IMR-90 (cell line): ENCODE data around the gene RPTOR. TPM values are rescaled to one million over a fixed set of nuclear protein-coding genes. Genes with fewer than 3 reads are reported as not detected.

Source experiments
- ATAC-seq: fragments of 200-7000 bp; cut with Tn5 transposase; 2 replicates; pipeline ENCODE4 v1.9.1; 2020; ENCODE audit warnings: low read depth, mild to moderate bottlenecking, moderate library complexity
- BruUV-seq: library from RNA; stranded (reverse); fragments of 400-500 nt; replicated peaks from 2 replicates; lab custom pipeline; 2021; lab: Mats Ljungman, UMichigan
- CTCF ChIA-PET: fragments of 300-600 bp; formaldehyde crosslinking; extraction: SDS; loops from one replicate; lab custom pipeline; 2021; ENCODE audit warnings: antibody characterized with exemption; lab: Yijun Ruan, JAX
- POLR2A ChIA-PET: fragments of 300-600 bp; sonication (Branson Sonifier 250); formaldehyde crosslinking; loops from one replicate; lab custom pipeline; 2022; ENCODE audit warnings: antibody characterized with exemption; ENCODE audit not compliant: unreplicated experiment; lab: Charles Lee
- DNase-seq: peaks from one replicate; pipeline ENCODE4 v3.0.0; 2013
- H2AFZ ChIP-seq: replicated peaks from 2 replicates; pipeline ENCODE3; 2013; ENCODE audit warnings: low read length, mild to moderate bottlenecking; ENCODE audit not compliant: poor library complexity
- H2AK5ac ChIP-seq: 2 replicates; pipeline ENCODE4 v1.6.1; 2013; ENCODE audit warnings: low read depth, low read length, inconsistent platforms
- H2AK9ac ChIP-seq: replicated peaks from 2 replicates; pipeline ENCODE3; 2013; ENCODE audit warnings: mild to moderate bottlenecking, low read depth, low read length, moderate library complexity; ENCODE audit not compliant: poor library complexity
- H2BK120ac ChIP-seq: 2 replicates; pipeline ENCODE4 v1.6.1; 2013; ENCODE audit warnings: low read depth, low read length, inconsistent platforms
- H2BK15ac ChIP-seq: 3 replicates; pipeline ENCODE4 v1.6.1; 2013; ENCODE audit warnings: low read depth, low read length, inconsistent platforms
- H2BK20ac ChIP-seq: 2 replicates; pipeline ENCODE4 v1.6.1; 2013; ENCODE audit warnings: low read depth, mild to moderate bottlenecking, inconsistent platforms, low read length, moderate library complexity
- H2BK5ac ChIP-seq: 2 replicates; pipeline ENCODE4 v1.6.1; 2013; ENCODE audit warnings: mild to moderate bottlenecking, low read depth, low read length, inconsistent platforms; ENCODE audit not compliant: poor library complexity, severe bottlenecking
- H3K14ac ChIP-seq: replicated peaks from 2 replicates; pipeline ENCODE4 v1.6.1; 2013; ENCODE audit warnings: low read depth, low read length, inconsistent platforms
- H3K18ac ChIP-seq: 2 replicates; pipeline ENCODE4 v1.6.1; 2013; ENCODE audit warnings: low read depth, low read length, control low read depth
- H3K23ac ChIP-seq: 2 replicates; pipeline ENCODE4 v1.6.1; 2013; ENCODE audit warnings: low read depth, low read length, inconsistent platforms
- H3K27ac ChIP-seq: 2 replicates; pipeline ENCODE4 v1.5.1; 2013; ENCODE audit warnings: mild to moderate bottlenecking, control low read depth, low read length; ENCODE audit not compliant: insufficient read depth
- H3K27me3 ChIP-seq: 2 replicates; pipeline ENCODE4 v1.6.1; 2013; ENCODE audit warnings: low read length; ENCODE audit not compliant: control insufficient read depth, insufficient read depth
- H3K36me3 ChIP-seq: 2 replicates; pipeline ENCODE4 v1.6.1; 2013; ENCODE audit warnings: low read length, mixed read lengths; ENCODE audit not compliant: control insufficient read depth, insufficient read depth
- H3K4ac ChIP-seq: 2 replicates; pipeline ENCODE4 v1.6.1; 2013; ENCODE audit warnings: low read depth, low read length, inconsistent platforms
- H3K4me1 ChIP-seq: 2 replicates; pipeline ENCODE4 v1.6.1; 2013; ENCODE audit warnings: low read length, mixed read lengths; ENCODE audit not compliant: control insufficient read depth, insufficient read depth
- H3K4me2 ChIP-seq: 2 replicates; pipeline ENCODE4 v1.6.1; 2013; ENCODE audit warnings: low read depth, mild to moderate bottlenecking, control low read depth, low read length, moderate library complexity
- H3K4me3 ChIP-seq: 2 replicates; pipeline ENCODE4 v1.5.1; 2013; ENCODE audit warnings: low read depth, mild to moderate bottlenecking, control low read depth, low read length, moderate library complexity; ENCODE audit not compliant: insufficient read depth
- H3K56ac ChIP-seq: 2 replicates; pipeline ENCODE4 v1.6.1; 2013; ENCODE audit warnings: low read length, inconsistent platforms; ENCODE audit not compliant: insufficient read depth; ENCODE audit errors: extremely low read depth
- H3K79me1 ChIP-seq, 2 experiments: 2 replicates each; pipeline ENCODE4 v1.6.1; 2013; ENCODE audit warnings: low read length in 2 of 2, inconsistent platforms in 1 of 2, low read depth in 1 of 2
- H3K9ac ChIP-seq: 2 replicates; pipeline ENCODE4 v1.6.1; 2013; ENCODE audit warnings: low read depth, low read length, control low read depth
- H3K9me1 ChIP-seq: 2 replicates; pipeline ENCODE4 v1.6.1; 2013; ENCODE audit warnings: low read length, inconsistent platforms; ENCODE audit not compliant: insufficient read depth
- H3K9me3 ChIP-seq: 2 replicates; pipeline ENCODE4 v1.6.1; 2013; ENCODE audit warnings: low read length; ENCODE audit not compliant: control insufficient read depth, insufficient read depth
- H4K20me1 ChIP-seq: 2 replicates; pipeline ENCODE4 v1.6.1; 2013; ENCODE audit warnings: low read length, inconsistent platforms; ENCODE audit not compliant: insufficient read depth
- H4K5ac ChIP-seq: 2 replicates; pipeline ENCODE4 v1.6.1; 2013; ENCODE audit warnings: mild to moderate bottlenecking, low read depth, low read length, control low read depth
- H4K8ac ChIP-seq, 2 experiments: 2 replicates each; pipeline ENCODE4 v1.6.1; 2013; ENCODE audit warnings: low read depth in 2 of 2, low read length in 2 of 2, control low read depth in 1 of 2, inconsistent platforms in 1 of 2
- H4K91ac ChIP-seq: 2 replicates; pipeline ENCODE4 v1.6.1; 2013; ENCODE audit warnings: low read depth, low read length, inconsistent platforms; ENCODE audit not compliant: insufficient read depth
- CEBPB ChIP-seq: IDR thresholded peaks from 2 replicates; pipeline ENCODE4 v1.6.1; 2012; ENCODE audit warnings: low read depth, low read length, improper control_type of control experiment
- ELK1 ChIP-seq: fragments of 150-350 bp; IDR thresholded peaks from 2 replicates; pipeline ENCODE4 v1.6.1; 2016; ENCODE audit warnings: low read depth, mild to moderate bottlenecking, low read length, moderate library complexity, borderline replicate concordance
- MAFK ChIP-seq: IDR thresholded peaks from 2 replicates; pipeline ENCODE4 v1.6.1; 2012; ENCODE audit warnings: low read depth, low read length, improper control_type of control experiment
- MXI1 ChIP-seq: IDR thresholded peaks from 2 replicates; pipeline ENCODE4 v1.6.1; 2012; ENCODE audit warnings: low read depth, mild to moderate bottlenecking, low read length, moderate library complexity, borderline replicate concordance
- RCOR1 ChIP-seq: IDR thresholded peaks from 2 replicates; pipeline ENCODE4 v1.6.1; 2012; ENCODE audit warnings: mild to moderate bottlenecking, low read length, improper control_type of control experiment; ENCODE audit not compliant: insufficient replicate concordance
- SMC3 ChIP-seq: fragments of 150-350 bp; IDR thresholded peaks from 2 replicates; pipeline ENCODE4 v1.6.1; 2016; ENCODE audit warnings: low read depth, mild to moderate bottlenecking, antibody characterized with exemption, low read length, moderate library complexity
- WGBS, 2 experiments: methylation state at CpG; one replicate each; pipeline versions ENCODE4 v1.1.5 to v1.1.7; 2013; ENCODE audit warnings: missing lambda C conversion rate in 2 of 2; ENCODE audit not compliant: insufficient read length in 1 of 2; ENCODE audit errors: extremely low coverage in 2 of 2; 5-methylcytosine and 5-hydroxymethylcytosine counted together
- dilution Hi-C: fragments of 300-500 bp; cut with HindIII; formaldehyde crosslinking; loops from one replicate; pipeline ENCODE4 v1.14.3; 2018; ENCODE audit warnings: low sequenced_read_pairs; ENCODE audit not compliant: unreplicated experiment
- in situ Hi-C: fragments of 300-500 bp; cut with MboI; formaldehyde crosslinking; loops from 3 replicates; pipeline ENCODE4 v1.14.3; 2019; ENCODE audit warnings: low sequenced_read_pairs, inconsistent platforms, mixed read lengths
- intact Hi-C: fragments of 100-400 bp; cut with micrococcal nuclease; formaldehyde crosslinking; loops from 2 replicates; pipeline ENCODE4 v1.10.0; 2022
- polyA plus RNA-seq, 3 experiments: library from polyadenylated mRNA; depleted of rRNA; stranded (reverse); fragments of >200 nt; gene quantifications; 2 replicates each; pipeline ENCODE4 v1.2.3, GENCODE V29; 2012; ENCODE audit warnings: low replicate concordance in 1 of 3
- total RNA-seq: library from RNA; depleted of rRNA; stranded (reverse); fragments of >200 nt; gene quantifications from 2 replicates; pipeline ENCODE4 v1.2.3, GENCODE V29; 2012
- TF ChIP-seq, protein P1 (sequence below): fragments of 150-350 bp; IDR thresholded peaks from 2 replicates; pipeline ENCODE4 v1.6.1; 2017; ENCODE audit warnings: mild to moderate bottlenecking, antibody characterized with exemption, low read length, low read depth

Gene RPTOR
- total and polyA plus RNA-seq, 2 of the 4 experiments (the other 2 are of a cell fraction): 10.8 to 14.7 TPM

- Histone ChIP-seq H2AFZ (peak overlapping the region; percentile 73), H3K4me1 (peaks cover 14% of the 10 kb centered on the region), H4K5ac (no peak overlapping the region), H3K14ac (peak overlapping the region; percentile 61; the same call in 1 of the 2 replicates), H3K18ac (peak overlapping the region; percentile 7; the same call in 1 of the 2 replicates), H2BK15ac (peak overlapping the region; percentile 24; the same call in 1 of the 3 replicates), H2AK5ac (peak overlapping the region; percentile 45; the same call in 1 of the 2 replicates), H3K4me3 (no peak overlapping the region), H3K56ac (no peak overlapping the region), H3K27ac (peak overlapping the region; percentile 47), H3K36me3 (no peaks in the 10 kb centered on the region), H3K9ac (no peak overlapping the region), H3K4me2 (peak overlapping the region; percentile 75), H2BK5ac (peak overlapping the region; percentile 70), H4K8ac (peak overlapping the region; percentile 9 to 49; a peak in 2 of 4 replicates), H4K91ac (peak overlapping the region; percentile 50; the same call in 1 of the 2 replicates), H2BK120ac (peak overlapping the region; percentile 79; the same call in 1 of the 2 replicates), H2BK20ac (no peak overlapping the region), H3K27me3 (no peaks in the 10 kb centered on the region), H3K9me1 (peaks cover 13% of the 10 kb centered on the region), H3K79me1 (peaks cover 26 to 70% of the 10 kb centered on the region in 2 experiments), H3K4ac (peak overlapping the region; percentile 54; the same call in 1 of the 2 replicates), H3K9me3 (no peaks in the 10 kb centered on the region), H3K23ac (no peak overlapping the region), H4K20me1 (peaks cover 9% of the 10 kb centered on the region; the same call in 1 of the 2 replicates), H2AK9ac (peak overlapping the region; percentile 92)
- intact Hi-C loops: no loop called here
- ChIA-PET CTCF (no interaction called here), POLR2A (no interaction called here)
- peak; percentile 98 for ATAC-seq
- peak; percentile 84 for DNase-seq
- in situ Hi-C loops: no loop called here
- BruUV-seq: no TSS peak
- 5% methylated on average over 4 of the region's 11 CpGs; no CpG with 5 or more reads in 1 of the 2 experiments for WGBS, 2 experiments
- dilution Hi-C loops: no loop called here
- TF ChIP-seq CEBPB: no peak
- TF ChIP-seq, protein P1, sequence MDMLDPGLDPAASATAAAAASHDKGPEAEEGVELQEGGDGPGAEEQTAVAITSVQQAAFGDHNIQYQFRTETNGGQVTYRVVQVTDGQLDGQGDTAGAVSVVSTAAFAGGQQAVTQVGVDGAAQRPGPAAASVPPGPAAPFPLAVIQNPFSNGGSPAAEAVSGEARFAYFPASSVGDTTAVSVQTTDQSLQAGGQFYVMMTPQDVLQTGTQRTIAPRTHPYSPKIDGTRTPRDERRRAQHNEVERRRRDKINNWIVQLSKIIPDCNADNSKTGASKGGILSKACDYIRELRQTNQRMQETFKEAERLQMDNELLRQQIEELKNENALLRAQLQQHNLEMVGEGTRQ: peak; percentile 45; the same call in 1 of the 2 replicates
- 0 out of 2 replicates have a peak, but pooled peaks have one; percentile 22 for TF ChIP-seq MXI1
- TF ChIP-seq ELK1: no peak
- TF ChIP-seq MAFK: no peak
- peak; percentile 18; the same call in 1 of the 2 replicates for TF ChIP-seq SMC3
- TF ChIP-seq RCOR1: no peak
Observed at GRCh38 chr17:80663781-80664206, 119.2 kb downstream of the RPTOR start.
